GM12892 (cell line): Measurements from ENCODE around the gene SLC22A6.

Experiments used
- POLR2A ChIP-seq: IDR thresholded peaks from 2 replicates; pipeline ENCODE4 v1.6.1; 2011; ENCODE audit warnings: low read depth, low read length, control low read depth
- POLR2AphosphoS5 ChIP-seq: IDR thresholded peaks from 2 replicates; pipeline ENCODE4 v1.6.1; 2011; ENCODE audit warnings: low read depth, low read length, control low read depth

DNA sequence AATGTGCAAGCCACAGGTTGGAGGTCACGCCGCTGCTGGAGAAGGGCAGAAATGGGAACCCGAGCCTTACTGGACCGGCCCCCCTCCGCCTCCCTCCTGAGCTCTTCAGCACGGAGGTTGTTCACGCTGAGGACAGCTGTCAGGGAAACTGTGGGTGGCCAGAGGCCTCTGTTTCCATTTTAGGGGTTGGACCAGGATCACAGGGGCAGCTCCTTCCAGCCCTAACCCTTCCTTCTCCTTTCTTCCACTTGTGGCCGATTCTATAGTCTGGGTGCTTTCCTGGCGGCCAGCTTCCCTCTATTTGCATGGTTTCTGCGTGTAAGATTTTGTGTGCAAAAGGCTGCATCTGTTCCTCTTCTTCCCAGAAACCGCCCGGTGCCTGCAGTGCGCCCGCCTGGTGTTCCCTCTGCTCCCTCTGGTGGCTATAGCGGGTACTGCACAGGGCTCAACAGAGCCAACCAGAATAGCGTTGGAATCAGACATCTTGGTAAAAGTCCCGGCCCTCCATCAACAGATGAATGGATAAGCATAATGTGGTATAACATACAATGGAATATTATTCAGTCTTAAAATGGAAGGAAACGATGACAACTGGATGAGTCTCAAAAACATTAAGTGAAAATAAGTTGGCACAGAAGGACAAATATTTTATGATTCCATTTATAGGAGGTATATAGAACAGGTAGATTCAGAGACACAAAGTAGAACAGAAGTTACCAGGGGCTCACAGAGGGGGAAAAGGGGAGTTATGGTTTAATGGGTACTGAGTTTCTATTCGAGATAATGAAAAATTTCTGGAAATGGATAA, 39.3 kb upstream of the SLC22A6 start:
- TF ChIP-seq POLR2A = no peak
- no peak for TF ChIP-seq POLR2AphosphoS5
